NCI-H748 (cell line): ENCODE results near the gene PDGFC.

Experiments
- DNase-seq: peaks from one replicate; lab custom pipeline; 2025; ENCODE audit not compliant: unreplicated experiment; lab: John Stamatoyannopoulos, UW

PDGFC gene

GRCh38 chr4:156832886-156833285, 138.7 kb downstream of the PDGFC start:
- no peak for DNase-seq

DNA sequence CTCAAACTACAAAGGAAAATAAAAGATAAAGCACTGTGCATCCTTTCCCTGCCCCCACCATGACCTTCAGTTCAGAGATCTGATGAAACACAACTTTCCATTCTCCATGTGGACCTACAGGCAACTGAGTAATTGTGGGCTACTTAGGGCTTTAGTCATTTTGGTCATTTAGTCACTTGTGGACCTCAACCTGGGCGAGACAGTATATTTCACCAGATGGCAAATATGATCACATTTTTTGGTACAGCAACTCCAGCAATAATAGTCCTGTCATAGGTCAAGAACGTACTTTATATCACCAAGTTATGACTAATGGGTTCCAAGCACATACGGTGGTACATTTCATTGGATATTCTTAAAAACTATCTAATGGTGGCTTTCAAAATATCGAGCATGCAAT, 141.2 kb downstream of the PDGFC start:
- DNase-seq: no peak

DNA sequence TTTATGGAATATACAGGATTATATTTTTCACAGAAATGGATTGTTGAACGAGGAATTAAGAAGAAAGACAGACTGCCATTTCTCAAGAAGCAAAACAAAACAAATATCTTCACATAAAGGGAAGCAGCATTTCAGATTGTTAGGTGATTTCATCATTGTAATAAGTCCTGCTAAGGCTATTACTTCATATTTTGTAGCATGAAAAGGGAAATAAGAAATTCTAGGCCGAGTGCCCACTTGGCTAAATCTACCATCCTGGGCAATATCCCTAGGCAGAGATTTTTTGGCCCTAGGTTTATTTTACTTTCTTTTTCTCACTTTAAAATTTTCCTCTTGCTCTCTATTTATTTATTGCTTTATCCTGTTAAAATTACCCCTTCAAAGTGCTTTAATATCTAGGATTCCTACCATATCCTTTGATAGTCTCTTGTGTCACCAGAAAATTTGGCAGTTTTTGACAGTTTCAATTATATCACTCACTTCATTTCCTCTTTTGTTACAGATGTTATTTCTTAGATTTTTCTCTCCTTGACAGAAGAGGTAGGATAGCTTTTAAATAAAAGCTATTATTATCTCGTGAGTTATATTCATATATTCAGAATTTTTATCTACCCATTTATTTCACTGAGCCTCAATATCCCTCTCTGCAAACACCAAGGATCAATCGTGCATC, 142.3 kb downstream of the PDGFC start:
- DNase-seq: no peak

DNA sequence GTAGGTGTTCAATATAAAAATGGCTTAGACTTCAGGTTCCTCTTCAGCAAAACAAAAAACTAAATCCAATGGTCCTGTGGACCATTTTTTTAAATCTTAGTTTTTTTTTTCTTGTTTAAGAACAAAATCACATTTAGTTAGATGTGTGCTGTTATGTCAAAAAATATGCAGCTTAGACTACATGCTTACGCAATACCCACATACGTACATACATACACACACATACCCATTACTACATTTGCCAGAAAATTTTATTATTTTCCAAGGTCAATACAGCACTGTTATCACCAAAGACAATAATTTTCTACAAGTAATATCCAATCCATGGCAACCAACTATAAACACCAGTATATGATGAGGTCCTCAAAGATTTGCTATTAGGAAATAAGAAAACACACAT, 144.1 kb downstream of the PDGFC start:
- DNase-seq: no peak

DNA sequence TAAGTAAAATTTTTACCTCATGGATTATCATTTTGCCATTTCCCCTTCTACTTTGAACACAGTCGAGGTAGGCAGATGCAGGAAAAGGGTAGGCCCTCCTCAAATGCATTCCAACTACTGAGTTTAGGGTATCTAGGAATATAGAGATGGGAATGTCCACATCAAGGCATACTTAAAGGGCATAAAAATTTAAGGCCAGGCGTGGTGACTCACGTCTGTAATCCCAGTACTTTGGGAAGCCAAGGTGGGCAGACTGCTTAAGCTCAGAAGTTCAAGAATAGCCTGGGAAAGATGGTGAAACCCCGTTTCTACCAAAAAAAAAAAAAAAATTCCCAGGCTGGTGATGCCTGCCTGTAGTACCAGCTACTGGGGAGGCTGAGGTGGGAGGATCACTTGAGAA, 146.5 kb downstream of the PDGFC start:
- no peak for DNase-seq

DNA sequence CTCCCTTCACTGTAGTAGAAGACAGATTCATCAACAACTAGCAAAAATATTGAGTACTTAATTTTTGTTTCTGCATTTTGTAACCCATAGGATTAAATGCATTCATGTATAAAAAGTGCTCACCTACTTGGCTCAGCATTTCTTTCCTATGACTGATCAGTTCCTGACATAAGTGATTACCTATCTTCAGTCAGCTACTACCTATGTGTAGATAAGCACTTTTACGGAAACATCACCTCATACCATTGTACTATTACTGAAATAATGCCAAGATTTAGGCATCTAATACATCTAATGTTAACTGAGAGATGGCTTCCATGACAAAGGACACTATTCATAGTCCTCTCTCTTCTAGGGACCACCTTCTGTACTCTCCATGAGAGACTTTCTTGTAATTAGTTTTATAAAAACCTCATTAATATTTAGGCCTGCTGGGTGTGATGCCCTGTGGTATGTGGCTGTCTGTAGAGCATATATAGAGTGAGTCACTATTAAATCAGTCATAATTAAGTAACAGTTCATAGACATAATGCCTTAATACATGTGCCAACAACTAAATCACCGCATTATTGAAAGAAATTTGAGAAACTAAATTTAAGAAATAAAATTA, 147.0 kb downstream of the PDGFC start:
- DNase-seq: no peak

DNA sequence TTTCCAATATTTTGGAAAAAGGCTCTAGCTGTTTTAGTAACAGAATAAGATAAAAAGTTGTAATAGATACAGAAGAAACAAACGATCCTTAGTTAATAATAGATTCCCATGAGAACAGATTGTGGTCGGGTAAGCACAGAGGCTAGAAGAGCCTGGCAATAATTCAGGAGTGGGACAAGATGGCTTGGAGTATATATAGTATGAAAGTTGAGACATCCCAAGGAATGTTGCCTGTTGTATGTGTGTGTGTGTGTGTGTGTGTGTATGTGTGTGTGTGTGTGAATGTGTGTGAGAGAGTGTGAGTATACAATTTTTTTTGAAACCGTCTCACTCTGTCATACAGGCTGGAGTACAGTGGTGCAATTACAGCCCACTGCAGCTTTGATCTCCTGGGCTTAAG, 150.7 kb downstream of the PDGFC start:
- DNase-seq: no peak

GRCh38 chr4:156816360-156816755, 155.2 kb downstream of the PDGFC start:
- no peak for DNase-seq

DNA sequence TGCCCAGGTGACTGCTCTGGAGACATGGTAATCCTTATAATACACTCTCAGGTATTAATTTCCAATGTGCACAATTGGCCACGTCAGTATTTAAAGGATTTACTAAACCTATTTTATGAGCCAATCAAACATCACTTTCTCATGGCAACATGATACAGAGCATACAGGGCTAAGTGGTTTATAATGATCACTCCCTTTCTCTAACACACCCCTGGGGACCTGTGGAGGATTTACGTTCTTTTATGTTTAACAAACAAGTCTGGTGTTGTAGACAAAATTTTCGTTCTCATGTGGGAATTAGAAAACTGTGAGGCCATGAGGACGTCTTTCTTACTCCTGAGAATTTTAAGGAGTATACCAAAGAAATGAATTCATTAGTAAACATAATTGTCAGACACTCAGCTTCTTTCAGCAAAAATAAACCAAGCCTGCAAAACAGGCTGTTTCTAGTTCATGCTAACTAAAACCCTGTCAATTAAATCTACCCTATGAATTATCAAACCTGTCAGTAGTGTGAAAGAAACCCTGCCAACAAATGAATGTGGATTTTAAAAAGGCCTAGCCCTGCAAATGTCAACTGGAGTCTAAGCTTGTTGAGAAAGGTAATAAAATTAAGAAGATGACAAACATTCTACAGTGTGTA, 155.8 kb downstream of the PDGFC start:
- peak; percentile 97 for DNase-seq

DNA sequence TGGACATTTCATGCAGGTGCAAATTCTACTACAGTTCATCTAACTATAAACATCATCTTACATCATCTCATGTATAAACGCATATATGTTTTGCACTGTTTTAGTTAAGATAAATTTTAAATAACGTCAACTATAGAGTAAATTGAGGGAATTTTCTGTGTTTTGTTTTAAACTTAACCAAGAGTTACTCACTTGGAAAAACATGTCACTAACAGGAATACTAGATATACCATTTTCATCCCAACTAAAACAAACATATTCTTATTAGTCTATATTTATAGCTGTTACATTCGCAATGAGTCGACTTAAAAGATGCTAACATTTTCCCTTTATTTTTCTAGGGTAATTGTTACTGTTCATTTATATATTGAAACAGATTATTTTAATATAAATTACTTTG, 159.6 kb downstream of the PDGFC start:
- DNase-seq: no peak

DNA sequence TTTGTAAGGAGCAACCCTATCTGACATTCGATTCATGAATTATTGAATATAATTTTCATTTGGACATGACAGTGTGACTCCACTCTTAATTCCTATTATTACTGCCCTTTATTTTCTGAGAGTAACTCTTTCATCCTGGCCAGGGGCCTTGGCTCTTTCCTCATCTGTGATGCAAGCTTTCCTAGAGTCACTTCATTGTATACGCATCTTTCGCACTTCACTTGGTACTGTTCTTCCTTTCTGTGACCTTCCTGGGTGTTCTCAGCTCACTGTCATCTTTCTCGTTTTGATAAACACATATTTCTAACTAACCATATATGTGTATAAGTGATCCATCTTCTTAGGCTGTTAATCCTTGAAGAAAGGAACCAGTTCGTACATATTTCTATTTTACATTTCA, 160.3 kb downstream of the PDGFC start:
- no peak for DNase-seq

DNA sequence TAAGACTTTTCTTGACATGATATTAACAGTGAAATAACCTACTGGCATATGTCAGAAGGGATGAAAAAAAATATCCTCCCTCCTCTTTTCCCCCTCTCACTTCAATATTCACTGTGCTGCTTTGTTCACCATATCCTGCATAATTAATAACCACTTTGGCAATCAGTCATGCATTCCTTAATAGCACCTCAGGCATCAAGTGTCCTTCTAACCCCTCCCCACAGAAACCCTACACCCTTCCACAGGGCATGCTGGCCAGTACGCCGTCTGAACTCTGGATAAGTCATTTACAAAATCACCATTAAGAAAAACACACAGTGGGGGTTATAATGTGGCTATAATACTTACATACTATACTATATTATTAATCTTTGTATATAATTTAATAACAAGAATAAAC, 165.9 kb downstream of the PDGFC start:
- peak; percentile 32 for DNase-seq

DNA sequence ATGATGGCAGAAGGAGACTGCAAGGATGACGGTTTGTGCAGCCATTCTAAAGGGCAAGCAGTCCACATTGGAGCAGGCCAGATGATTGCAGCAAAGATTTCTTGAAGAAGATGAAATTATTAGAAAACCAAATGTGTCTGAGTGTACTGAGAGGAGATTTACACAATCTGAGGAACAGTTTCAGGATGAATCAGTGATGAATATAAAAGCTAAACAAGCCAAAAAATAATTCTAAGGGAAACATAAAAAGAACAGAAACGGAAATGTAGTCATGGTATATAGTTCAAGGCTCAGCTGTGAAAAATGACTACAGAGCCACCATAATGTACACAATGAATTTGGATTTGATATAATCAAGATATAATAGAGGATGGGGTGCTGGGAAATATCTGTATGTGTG, 168.5 kb downstream of the PDGFC start:
- DNase-seq: no peak

DNA sequence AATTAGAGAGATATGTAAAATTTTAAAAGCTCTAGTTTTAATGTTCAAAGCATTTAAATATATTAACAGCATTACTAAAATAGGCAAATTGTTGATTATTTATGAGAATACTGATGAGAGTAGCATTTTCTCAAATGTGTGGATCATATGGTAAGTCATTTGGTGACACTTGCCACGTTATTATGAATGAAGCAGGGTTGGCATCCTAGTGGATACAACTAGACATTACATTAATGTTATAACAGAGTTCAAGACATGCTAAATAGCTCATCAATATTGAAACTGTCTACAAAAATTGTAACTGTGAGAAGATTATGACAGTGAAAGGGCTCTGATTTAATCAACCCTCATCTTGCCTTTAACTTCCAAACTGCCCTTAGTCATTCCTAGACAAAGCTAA, 171.1 kb downstream of the PDGFC start:
- no peak for DNase-seq

DNA sequence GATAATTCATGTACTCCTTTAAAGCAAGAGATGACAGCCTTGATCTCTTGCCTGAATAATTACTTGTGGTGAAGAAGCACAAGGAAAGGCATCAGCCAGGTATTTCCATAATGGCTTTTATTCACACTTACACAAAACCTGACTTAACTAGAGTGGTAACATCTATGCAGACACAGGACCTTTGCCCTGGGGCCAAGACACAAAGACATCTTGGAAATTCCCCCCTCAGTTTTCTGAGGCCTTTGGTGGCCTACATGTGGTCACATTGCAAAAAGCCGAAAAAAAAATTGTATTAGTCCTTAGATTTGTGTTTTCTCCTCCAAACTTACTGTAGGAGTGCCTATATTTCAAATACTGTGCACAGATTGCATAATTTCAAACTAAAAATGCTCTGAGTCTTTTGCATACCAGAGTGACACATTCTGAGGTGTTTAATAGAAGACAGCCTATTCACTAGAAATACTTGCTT, 172.4 kb downstream of the PDGFC start:
- no peak for DNase-seq

- DNase-seq: no peak
Observed at GRCh38 chr4:156798438-156798837, 173.2 kb downstream of the PDGFC start.

GRCh38 chr4:156797206-156797605, 174.4 kb downstream of the PDGFC start:
- DNase-seq: no peak

DNA sequence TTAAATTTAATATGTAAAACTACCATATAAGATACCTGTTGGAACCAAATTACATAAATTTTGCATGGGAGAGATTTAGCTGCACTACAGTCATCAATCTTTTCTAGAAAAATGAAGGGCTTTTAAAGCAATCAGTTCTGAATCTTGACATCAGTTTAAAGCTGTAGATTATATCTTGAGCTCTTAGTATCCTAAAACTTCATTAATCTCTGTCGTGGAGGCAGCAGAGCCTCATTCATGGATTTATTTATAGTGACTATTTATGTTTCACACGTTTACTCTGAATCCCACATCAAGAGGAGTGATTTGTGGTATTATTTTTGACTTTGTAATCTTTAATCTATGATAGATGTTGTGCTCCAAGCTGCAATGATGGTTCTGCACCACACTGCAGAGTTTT, 175.9 kb downstream of the PDGFC start:
- no peak for DNase-seq

- no peak for DNase-seq
Observed at GRCh38 chr4:156794863-156795262, 176.7 kb downstream of the PDGFC start.

GRCh38 chr4:156792462-156793085, 179.0 kb downstream of the PDGFC start:
- DNase-seq: no peak

- DNase-seq: no peak
Observed at GRCh38 chr4:156790866-156791265, 180.7 kb downstream of the PDGFC start.

- DNase-seq: no peak
Observed at GRCh38 chr4:156788782-156789181, 182.8 kb downstream of the PDGFC start.
